ENCODE data around the gene C19orf12. TPM values are rescaled to one million over a fixed set of nuclear protein-coding genes. Genes with fewer than 3 reads are reported as not detected.

C19orf12 gene
- total and polyA plus RNA-seq, 2 of the 4 experiments (the other 2 are of a cell fraction): 16.3 to 24.0 TPM

- Histone ChIP-seq H3K9me1 (ENCODE audit: insufficient read depth, low read length) (no peaks in the 10 kb centered on the region), H3K4me3 (ENCODE audit: insufficient read depth, low read depth, low read length) (no peak overlapping the region), H4K8ac (ENCODE audit: low read depth in 2 of 2, low read length in 2 of 2) (no peak overlapping the region), H3K79me1 (ENCODE audit: low read depth in 1 of 2, low read length in 2 of 2) (no peaks in the 10 kb centered on the region), H3K4me1 (ENCODE audit: control insufficient read depth, insufficient read depth, low read length) (no peaks in the 10 kb centered on the region), H2BK5ac (ENCODE audit: low read depth, low read length, poor library complexity, severe bottlenecking) (no peak overlapping the region), H2BK15ac (ENCODE audit: low read depth, low read length) (no peak overlapping the region), H3K56ac (ENCODE audit: extremely low read depth, insufficient read depth, low read length) (no peak overlapping the region), H3K9me3 (ENCODE audit: control insufficient read depth, insufficient read depth, low read length) (no peaks in the 10 kb centered on the region), H3K27me3 (ENCODE audit: control insufficient read depth, insufficient read depth, low read length) (peaks cover 5% of the 10 kb centered on the region), H4K91ac (ENCODE audit: insufficient read depth, low read depth, low read length) (no peak overlapping the region), H3K27ac (ENCODE audit: insufficient read depth, low read length) (no peak overlapping the region), H3K9ac (ENCODE audit: low read depth, low read length) (no peak overlapping the region), H2AK5ac (ENCODE audit: low read depth, low read length) (no peak overlapping the region), H4K20me1 (ENCODE audit: insufficient read depth, low read length) (no peaks in the 10 kb centered on the region), H3K4ac (ENCODE audit: low read depth, low read length) (no peak overlapping the region), H3K18ac (ENCODE audit: low read depth, low read length) (no peak overlapping the region), H3K36me3 (ENCODE audit: control insufficient read depth, insufficient read depth, low read length) (no peaks in the 10 kb centered on the region), H3K4me2 (ENCODE audit: low read depth, low read length) (no peak overlapping the region), H2AFZ (replicated peaks; ENCODE audit: low read length, poor library complexity) (no peak overlapping the region), H4K5ac (ENCODE audit: low read depth, low read length) (no peak overlapping the region), H2BK20ac (ENCODE audit: low read depth, low read length) (no peak overlapping the region), H3K14ac (replicated peaks; ENCODE audit: low read depth, low read length) (no peak overlapping the region), H2BK120ac (ENCODE audit: low read depth, low read length) (no peak overlapping the region), H3K23ac (ENCODE audit: low read depth, low read length) (no peak overlapping the region), H2AK9ac (replicated peaks; ENCODE audit: low read depth, low read length, poor library complexity) (no peak overlapping the region)
- ChIA-PET POLR2A (ENCODE audit: unreplicated experiment) (no interaction called here), CTCF (no interaction called here)
- in situ Hi-C loops (cut with MboI; ENCODE audit: low sequenced_read_pairs): no loop called here
- no CpG with 5 or more reads among the region's 4 CpGs for WGBS, 2 experiments (ENCODE audit: extremely low coverage in 2 of 2, insufficient read length in 1 of 2)
- DNase-seq (no peak), ATAC-seq (ENCODE audit: low read depth) (no peak)
- TF ChIP-seq POLR2A (IDR thresholded peaks at IDR 0.05; ENCODE audit: low read depth, low read length) (no peak), RFX5 (IDR thresholded peaks at IDR 0.05; ENCODE audit: low read depth, low read length) (no peak), USF2 (IDR thresholded peaks at IDR 0.05; ENCODE audit: low read depth, low read length) (no peak), CHD1 (IDR thresholded peaks at IDR 0.05; ENCODE audit: low read depth, low read length) (no peak), NFE2L2 (IDR thresholded peaks at IDR 0.05; ENCODE audit: low read depth, low read length) (no peak), CEBPB (IDR thresholded peaks at IDR 0.05; ENCODE audit: low read depth, low read length) (no peak), SMC3 (IDR thresholded peaks at IDR 0.05; ENCODE audit: low read depth, low read length) (no peak), MXI1 (IDR thresholded peaks at IDR 0.05; ENCODE audit: borderline replicate concordance, low read depth, low read length) (no peak), RCOR1 (IDR thresholded peaks at IDR 0.05; ENCODE audit: insufficient replicate concordance, low read length) (no peak), FOS (IDR thresholded peaks at IDR 0.05; ENCODE audit: low read depth, low read length) (no peak), RAD21 (IDR thresholded peaks at IDR 0.05; ENCODE audit: low read length) (no peak), ELK1 (IDR thresholded peaks at IDR 0.05; ENCODE audit: borderline replicate concordance, low read depth, low read length) (no peak), CTCF (conservative IDR thresholded peaks at IDR 0.05; ENCODE audit: low read depth, low read length) (no peak), MAZ (IDR thresholded peaks at IDR 0.05; ENCODE audit: borderline replicate concordance, low read depth, low read length) (no peak), BHLHE40 (IDR thresholded peaks at IDR 0.05; ENCODE audit: low read depth, low read length) (no peak), MAFK (IDR thresholded peaks at IDR 0.05; ENCODE audit: low read depth, low read length) (no peak)
- dilution Hi-C loops (cut with HindIII; ENCODE audit: low sequenced_read_pairs, unreplicated experiment): no loop called here
- intact Hi-C loops (cut with micrococcal nuclease): no loop called here
- no TSS peak for BruUV-seq (replicated peaks)
These were observed 48.1 kb upstream of the C19orf12 start for GRCh38 chr19:29763196-29763595.
